ENCODE results near the gene MTCL1. TPM values are rescaled to one million over a fixed set of nuclear protein-coding genes. Genes with fewer than 3 reads are reported as not detected.
A peak's percentile ranks its signal among the peaks of the same experiment; 100 is the strongest.

Gene MTCL1
- total and polyA plus RNA-seq, 2 of the 8 experiments (the other 6 are each of a cell fraction or from before 2014, with no cell fraction given): 16.6 to 60.8 TPM

GRCh38 chr18:8724452-8724851 is 19.1 kb downstream of the MTCL1 start:
- H4K91ac ChIP-seq (replicated peaks; ENCODE audit: insufficient read length, low read length): no peak overlapping the region
- no peak for FAIRE-seq
- CTCF ChIA-PET (ENCODE audit: partially characterized antibody): interaction anchor here (1.1 to 2.1 kb wide), 5 partner anchors 13 to 263 kb away, joined by 4 to 5 read pairs (median 4); no protein-coding TSS in a partner anchor

More at GRCh38 chr18:8724452-8724851, 19.1 kb downstream of the MTCL1 start:
- Histone ChIP-seq H2BK12ac (ENCODE audit: low read depth, low read length) (peak overlapping the region; percentile 85), H3K4me3 (ENCODE audit: extremely low read depth in 1 of 4, insufficient read depth in 2 of 4, low read depth in 3 of 4, low read length in 4 of 4) (no peak overlapping the region), H3K79me2 (ENCODE audit: control insufficient read depth in 1 of 2, insufficient read depth in 2 of 2, low read length in 2 of 2) (peaks cover 0 to 19% of the 10 kb centered on the region in 2 experiments; a peak in 2 of 4 replicates), H2BK20ac (ENCODE audit: low read length) (peak overlapping the region; percentile 97; the same call in 1 of the 2 replicates), H2BK5ac (ENCODE audit: low read depth, low read length) (peak overlapping the region; percentile 93; the same call in 1 of the 2 replicates), H2AK5ac (ENCODE audit: low read depth, low read length) (peak overlapping the region; percentile 28; the same call in 1 of the 2 replicates), H3K4ac (replicated peaks; ENCODE audit: insufficient read length, low read depth, low read length) (no peak overlapping the region), H3K18ac (ENCODE audit: extremely low read depth, low read length) (no peak overlapping the region; the same call in 1 of the 2 replicates), H4K8ac (ENCODE audit: extremely low read depth, insufficient read depth, low read length) (no peak overlapping the region), H3K27ac (ENCODE audit: low read depth, low read length) (no peak overlapping the region), H3K27me3 (replicated peaks in 1 of 4; ENCODE audit: control insufficient read depth in 3 of 4, extremely low read depth in 1 of 4, insufficient read depth in 3 of 4, low read length in 3 of 4) (no peaks in the 10 kb centered on the region), H4K20me1 (replicated peaks in 1 of 2; ENCODE audit: control insufficient read depth in 1 of 2, insufficient read depth in 2 of 2, low read length in 2 of 2) (no peaks in the 10 kb centered on the region), H3K9me3 (ENCODE audit: insufficient read depth in 2 of 2, low read depth in 1 of 2, low read length in 1 of 2) (no peaks in the 10 kb centered on the region), H2BK120ac (replicated peaks; ENCODE audit: low read depth, low read length) (no peak overlapping the region), H3K23me2 (ENCODE audit: low read depth, low read length) (no peaks in the 10 kb centered on the region), H3K14ac (ENCODE audit: insufficient read length) (no peak overlapping the region), H4K5ac (ENCODE audit: insufficient read length, low read depth, low read length) (no peak overlapping the region), H3K9ac (replicated peaks in 1 of 4; ENCODE audit: extremely low read depth in 1 of 4, low read depth in 3 of 4, low read length in 3 of 4) (no peak overlapping the region; a peak in 1 of 7 replicates), H3K4me1 (replicated peaks in 1 of 4; ENCODE audit: control insufficient read depth in 3 of 4, insufficient read depth in 4 of 4, low read length in 3 of 4) (peaks cover 4 to 11% (median 9%) of the 10 kb centered on the region in 4 experiments; a peak in 6 of 7 replicates), H3K4me2 (ENCODE audit: insufficient read depth in 1 of 2, low read depth in 2 of 2, low read length in 2 of 2) (peak overlapping the region; percentile 16 to 41; a peak in 1 of 4 replicates), H3K79me1 (ENCODE audit: low read depth, low read length) (no peaks in the 10 kb centered on the region), H2AFZ (ENCODE audit: low read length) (no peak overlapping the region), H3K36me3 (ENCODE audit: control insufficient read depth in 2 of 4, insufficient read depth in 4 of 4, low read length in 3 of 4) (peaks cover 5 to 31% (median 6%) of the 10 kb centered on the region in 4 experiments; a peak in 4 of 8 replicates), H3K23ac (ENCODE audit: insufficient read length) (no peak overlapping the region), H2BK15ac (ENCODE audit: low read length) (0 out of 2 replicates have a peak overlapping the region, but pooled peaks have one; percentile 61), H3K56ac (replicated peaks; ENCODE audit: insufficient read length, low read depth, low read length) (no peak overlapping the region)
- TF ChIP-seq NANOG (IDR thresholded peaks at IDR 0.05; ENCODE audit: insufficient read depth, low read depth, low read length, poor library complexity, severe bottlenecking) (peak; percentile 55), PHF8 (conservative IDR thresholded peaks at IDR 0.05; ENCODE audit: low read depth, low read length) (no peak), RAD21 (IDR thresholded peaks at IDR 0.05 in 1 of 2, conservative IDR thresholded peaks at IDR 0.05 in 1 of 2; ENCODE audit: low read depth in 2 of 2, low read length in 2 of 2) (no peak), CHD2 (IDR thresholded peaks at IDR 0.05; ENCODE audit: low read length) (no peak), BCL11A (IDR thresholded peaks at IDR 0.05; ENCODE audit: low read depth in 2 of 2, low read length in 2 of 2) (no peak), HDAC6 (IDR thresholded peaks at IDR 0.05; ENCODE audit: low read depth, low read length) (no peak)
- 51 to 100% methylated on average over 1 to 6 of the region's 6 CpGs for WGBS, 2 experiments (ENCODE audit: extremely low coverage in 1 of 2, insufficient coverage in 1 of 2, insufficient read length in 1 of 2, insufficient replicate concordance in 2 of 2, low coverage in 1 of 2, low lambda C conversion rate in 2 of 2, missing lambda C conversion rate in 1 of 2)
- no peak for DNase-seq (ENCODE audit: low read depth in 1 of 2, low spot score in 2 of 2)
- POLR2A ChIA-PET (ENCODE audit: partially characterized antibody): no interaction called here
